Measurements from ENCODE around the gene DDX18.

Gene DDX18

GRCh38 chr2:117835990-117836760, 21.7 kb downstream of the DDX18 start:
- peak in 1 of 2 experiments; percentile 78 for DNase-seq

GRCh38 chr2:117845304-117845703, 30.8 kb downstream of the DDX18 start:
- DNase-seq: no peak

- DNase-seq: no peak
These were observed 35.5 kb downstream of the DDX18 start for GRCh38 chr2:117850015-117850414.

- no peak for DNase-seq
These were observed 36.0 kb downstream of the DDX18 start for GRCh38 chr2:117850461-117850860.

GRCh38 chr2:117851969-117852368, 37.5 kb downstream of the DDX18 start:
- DNase-seq: no peak

- DNase-seq: no peak
These were observed 38.8 kb downstream of the DDX18 start for GRCh38 chr2:117853316-117853715.

- DNase-seq: peak; percentile 12 to 68
These were observed 39.4 kb downstream of the DDX18 start for GRCh38 chr2:117853873-117854272.

GRCh38 chr2:117854610-117855009, 40.1 kb downstream of the DDX18 start:
- DNase-seq: no peak

- no peak for DNase-seq
These were observed 41.4 kb downstream of the DDX18 start for GRCh38 chr2:117855886-117856285.

GRCh38 chr2:117856415-117857210, 42.1 kb downstream of the DDX18 start:
- no peak for DNase-seq

- no peak for DNase-seq
These were observed 43.8 kb downstream of the DDX18 start for GRCh38 chr2:117858336-117858735.

GRCh38 chr2:117858892-117859531, 44.5 kb downstream of the DDX18 start:
- no peak for DNase-seq

GRCh38 chr2:117859532-117859911, 45.0 kb downstream of the DDX18 start:
- no peak for DNase-seq

- no peak for DNase-seq
These were observed 45.6 kb downstream of the DDX18 start for GRCh38 chr2:117859924-117860647.

- DNase-seq: no peak
These were observed 48.0 kb downstream of the DDX18 start for GRCh38 chr2:117862459-117862858.

- DNase-seq: no peak
These were observed 61.3 kb downstream of the DDX18 start for GRCh38 chr2:117875786-117876185.

GRCh38 chr2:117879003-117879402, 64.5 kb downstream of the DDX18 start:
- no peak for DNase-seq

Measured in NCI-H446 (cell line).